ENCODE data around the gene PTPRR.
"Not testable (repeated sequence)": the region's sequence is repeated elsewhere in the genome, so short reads cannot be mapped to it uniquely, and the experiment has no call there.

PTPRR gene

DNA sequence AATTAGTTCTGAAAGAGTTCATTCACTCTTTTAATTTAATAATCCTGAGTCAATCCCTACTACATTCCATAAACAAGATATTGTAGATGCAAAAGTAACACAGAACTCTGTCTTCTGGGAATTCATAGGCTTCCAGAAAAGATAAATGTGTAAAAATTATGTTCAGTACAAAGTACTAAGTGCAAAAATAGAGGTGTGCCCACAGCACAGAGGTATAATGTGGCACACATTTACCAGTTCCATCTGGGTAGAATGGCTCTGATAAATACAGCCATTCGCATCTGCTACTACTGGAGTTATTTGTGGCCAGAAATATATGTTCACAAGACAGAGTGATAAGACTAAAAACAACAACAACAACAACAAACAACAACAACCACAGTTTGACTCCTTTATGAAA lies 171.7 kb downstream of the PTPRR start:
- intact Hi-C loops (cut with micrococcal nuclease), result no loop called here
- Mint-ChIP-seq H3K27ac (no peak overlapping the region), H3K27me3 (no peaks in the 10 kb centered on the region), H3K36me3 (ENCODE audit: low read depth) (no peaks in the 10 kb centered on the region), H3K9me3 (no peaks in the 10 kb centered on the region), H3K4me3 (no peak overlapping the region), H3K4me1 (ENCODE audit: low read depth) (no peaks in the 10 kb centered on the region)

DNA sequence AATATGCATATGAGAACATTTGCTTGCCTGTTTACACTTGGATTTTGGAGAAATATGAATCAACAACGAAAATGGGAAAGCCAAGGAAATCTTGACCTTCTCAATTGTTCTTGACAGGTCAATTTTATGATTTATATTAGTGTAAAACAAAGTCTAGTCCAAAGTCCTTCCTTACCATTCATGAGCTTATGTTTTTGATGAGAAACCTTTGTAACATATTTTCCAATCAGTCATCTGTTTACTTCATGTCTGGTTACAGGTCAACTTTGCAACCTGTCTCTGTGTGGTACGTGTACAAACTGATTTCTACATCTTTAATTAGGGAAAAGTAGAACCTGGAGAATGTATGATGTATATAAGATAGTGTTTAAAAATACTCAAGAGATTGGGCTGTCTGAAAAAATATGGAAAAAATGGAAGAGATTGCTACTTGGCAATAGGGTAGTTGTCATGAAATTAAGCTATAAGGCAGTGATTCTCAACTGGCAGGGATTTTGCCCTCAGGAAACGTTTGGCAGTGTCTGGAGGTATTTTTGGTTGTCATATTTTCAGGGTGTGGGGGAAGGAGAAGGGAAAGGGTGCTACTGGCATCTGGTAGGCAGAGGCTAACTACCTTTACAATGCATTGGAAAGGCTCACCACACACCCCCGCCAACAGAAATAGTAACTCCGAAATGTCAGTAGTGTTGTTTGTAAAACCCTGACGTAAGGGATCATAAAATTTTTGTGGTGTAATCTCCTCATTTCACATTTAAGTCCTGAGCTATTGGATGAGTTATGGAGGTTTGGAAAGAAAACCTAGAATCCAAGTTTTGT lies 172.9 kb downstream of the PTPRR start:
- Mint-ChIP-seq H3K27ac (no peak overlapping the region), H3K4me3 (no peak overlapping the region), H3K4me1 (ENCODE audit: low read depth) (no peaks in the 10 kb centered on the region), H3K27me3 (no peaks in the 10 kb centered on the region), H3K9me3 (no peaks in the 10 kb centered on the region), H3K36me3 (ENCODE audit: low read depth) (no peaks in the 10 kb centered on the region)
- intact Hi-C loops (cut with micrococcal nuclease), result no loop called here

DNA sequence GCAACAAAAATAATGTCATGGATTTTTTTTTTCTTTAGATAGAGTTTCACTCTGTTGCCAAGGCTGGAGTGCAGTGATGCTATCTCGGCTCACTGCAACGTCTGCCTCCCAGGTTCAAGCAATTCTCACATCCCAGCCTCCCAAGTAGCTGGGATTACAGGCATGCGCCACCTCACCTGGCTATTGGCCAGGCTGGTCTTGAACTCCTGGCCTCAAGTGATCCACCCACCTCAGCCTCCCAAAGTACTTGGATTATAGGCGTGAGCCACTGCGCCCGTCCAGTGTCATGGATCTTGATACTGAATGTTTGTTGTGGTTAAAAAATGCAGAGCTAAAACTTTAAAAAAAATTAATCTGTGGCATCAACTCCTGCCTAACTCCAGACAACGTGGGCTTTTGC lies 175.5 kb downstream of the PTPRR start:
- Mint-ChIP-seq H3K27me3 (no peaks in the 10 kb centered on the region), H3K9me3 (no peaks in the 10 kb centered on the region), H3K4me1 (ENCODE audit: low read depth) (no peaks in the 10 kb centered on the region), H3K4me3 (no peak overlapping the region), H3K36me3 (ENCODE audit: low read depth) (no peaks in the 10 kb centered on the region), H3K27ac (no peak overlapping the region)
- intact Hi-C loops (cut with micrococcal nuclease), result no loop called here

DNA sequence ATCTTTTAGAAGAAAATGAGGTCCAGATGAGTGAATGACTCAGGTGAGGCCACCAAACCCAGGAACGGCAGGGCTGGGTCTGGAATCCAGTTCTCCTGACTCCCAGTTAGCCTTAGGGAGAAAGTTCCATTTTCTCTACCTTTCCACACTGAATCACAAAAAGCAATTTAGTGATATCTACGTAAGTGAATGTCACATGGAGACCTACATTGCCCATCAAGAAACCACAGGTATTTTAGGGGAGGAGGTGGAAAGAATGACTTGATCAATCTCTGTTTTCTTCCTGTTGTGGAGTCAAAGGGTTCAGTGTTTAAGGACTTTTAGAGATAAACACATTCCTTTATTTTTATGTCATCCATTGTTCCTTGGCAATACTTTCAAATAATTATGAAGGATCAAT lies 176.4 kb downstream of the PTPRR start:
- Mint-ChIP-seq H3K4me3 (no peak overlapping the region), H3K4me1 (ENCODE audit: low read depth) (no peaks in the 10 kb centered on the region), H3K9me3 (no peaks in the 10 kb centered on the region), H3K27ac (no peak overlapping the region), H3K36me3 (ENCODE audit: low read depth) (no peaks in the 10 kb centered on the region), H3K27me3 (no peaks in the 10 kb centered on the region)
- intact Hi-C loops (cut with micrococcal nuclease), result no loop called here

DNA sequence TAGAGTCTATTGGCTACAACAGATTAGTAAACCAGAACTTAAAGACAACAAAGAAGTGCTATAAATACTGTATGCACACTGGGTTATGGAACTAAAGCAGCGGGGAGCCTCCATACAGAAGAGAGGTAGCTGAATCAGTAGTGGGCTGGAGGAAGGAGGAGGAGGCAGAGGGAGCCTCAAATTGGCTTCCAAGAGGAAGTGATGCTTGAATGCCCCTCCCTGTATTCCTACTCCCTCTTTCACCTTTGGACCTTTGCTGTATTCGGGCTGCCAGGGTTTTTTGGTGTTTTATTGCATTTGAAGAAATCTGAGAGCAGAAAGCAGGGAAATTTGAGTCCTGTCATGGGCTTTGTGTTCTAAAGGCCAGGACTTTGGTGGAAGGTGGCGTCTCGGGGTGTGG lies 179.3 kb downstream of the PTPRR start:
- intact Hi-C loops (cut with micrococcal nuclease), result no loop called here
- Mint-ChIP-seq H3K4me3 (no peak overlapping the region), H3K27me3 (no peaks in the 10 kb centered on the region), H3K4me1 (ENCODE audit: low read depth) (no peaks in the 10 kb centered on the region), H3K36me3 (ENCODE audit: low read depth) (no peaks in the 10 kb centered on the region), H3K9me3 (no peaks in the 10 kb centered on the region), H3K27ac (no peak overlapping the region)

DNA sequence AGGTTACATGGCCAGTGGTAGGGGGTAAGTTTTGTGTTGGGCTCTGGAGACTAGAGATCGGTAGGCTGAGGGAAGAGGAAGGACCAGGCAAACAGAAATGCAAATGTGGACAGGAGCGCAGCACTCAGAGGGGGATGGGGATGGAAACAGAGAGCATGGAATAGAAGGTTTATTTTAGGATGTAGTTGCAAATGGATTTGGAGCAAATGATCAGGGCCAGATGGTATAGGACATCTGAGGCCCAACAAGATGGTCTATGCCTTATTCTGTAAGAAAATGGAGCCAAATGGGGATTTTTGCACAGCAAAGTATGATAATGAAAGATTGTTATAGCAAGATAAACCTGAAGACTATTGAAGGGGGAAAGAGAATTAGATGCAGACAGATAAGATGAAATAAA lies 180.8 kb downstream of the PTPRR start:
- Mint-ChIP-seq H3K27ac (no peak overlapping the region), H3K4me1 (ENCODE audit: low read depth) (no peaks in the 10 kb centered on the region), H3K9me3 (no peaks in the 10 kb centered on the region), H3K27me3 (no peaks in the 10 kb centered on the region), H3K36me3 (ENCODE audit: low read depth) (no peaks in the 10 kb centered on the region), H3K4me3 (no peak overlapping the region)
- intact Hi-C loops (cut with micrococcal nuclease), result loop anchor here (10.0 kb wide), 1 partner anchor 655 kb away; no protein-coding TSS in a partner anchor

DNA sequence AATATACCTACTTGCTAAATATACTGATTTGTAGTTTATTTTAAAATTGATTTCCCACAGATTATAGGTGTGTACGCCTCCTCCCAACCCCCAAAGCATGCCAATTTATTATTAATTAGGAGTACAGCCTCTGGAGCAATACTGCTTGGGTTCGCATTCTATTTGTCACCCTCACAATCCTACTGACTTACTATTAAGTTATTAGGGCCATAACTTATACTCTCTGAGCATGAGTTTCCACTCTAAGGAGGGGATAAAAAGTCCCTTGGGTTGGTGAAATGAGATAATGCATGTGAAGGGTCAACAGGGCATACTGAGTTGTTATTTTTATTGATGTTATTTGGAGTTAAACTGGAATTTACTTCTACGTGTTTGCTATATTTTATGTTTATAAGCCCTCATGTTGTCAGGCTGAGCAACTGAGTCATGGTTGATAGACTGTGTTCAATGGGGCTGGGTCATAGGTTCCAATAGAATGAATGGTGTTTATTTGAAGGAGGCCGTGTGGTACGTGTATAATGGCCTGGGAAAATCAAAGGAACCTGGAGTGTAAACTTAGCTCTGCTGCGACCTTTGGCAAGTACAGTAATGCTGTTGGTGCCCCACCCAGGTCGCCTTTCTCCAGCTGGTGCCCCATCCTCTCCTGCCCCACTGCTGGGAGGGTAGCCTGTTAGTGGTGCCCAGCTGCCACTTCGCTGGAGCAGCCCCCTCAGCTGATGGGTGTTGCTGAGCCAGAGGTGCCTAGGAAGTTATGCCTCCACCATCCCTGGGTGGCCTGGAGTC lies 184.0 kb downstream of the PTPRR start:
- H3K4me3 Mint-ChIP-seq, result no peak overlapping the region
- H3K9me3 Mint-ChIP-seq, result no peaks in the 10 kb centered on the region
- H3K27me3 Mint-ChIP-seq, result no peaks in the 10 kb centered on the region
- H3K4me1 Mint-ChIP-seq (ENCODE audit: low read depth), result no peaks in the 10 kb centered on the region
- H3K36me3 Mint-ChIP-seq (ENCODE audit: low read depth), result no peaks in the 10 kb centered on the region
- H3K27ac Mint-ChIP-seq, result no peak overlapping the region
- intact Hi-C loops (cut with micrococcal nuclease), result loop anchor here (10.0 kb wide), 1 partner anchor 658 kb away; no protein-coding TSS in a partner anchor

DNA sequence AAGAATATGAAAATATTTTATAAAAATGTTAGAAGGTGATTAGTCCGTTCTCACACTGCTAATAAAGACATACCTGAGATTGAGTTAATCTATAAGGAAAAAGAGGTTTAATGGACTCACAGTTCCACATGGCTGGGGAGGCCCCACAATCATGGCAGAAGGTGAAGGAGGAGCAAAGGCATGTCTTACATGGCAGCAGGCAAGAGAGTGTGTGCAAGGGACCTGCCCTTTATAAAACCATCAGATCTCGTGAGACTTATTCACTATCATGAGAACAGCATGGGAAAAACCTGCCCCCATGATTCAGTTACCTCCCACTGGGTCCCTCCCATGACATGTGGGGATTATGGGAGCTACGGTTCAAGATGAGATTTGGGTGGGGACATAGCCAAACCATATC lies 185.3 kb downstream of the PTPRR start:
- H3K27me3 Mint-ChIP-seq; H3K4me1 Mint-ChIP-seq (ENCODE audit: low read depth); H3K36me3 Mint-ChIP-seq (ENCODE audit: low read depth); H3K9me3 Mint-ChIP-seq; H3K4me3 Mint-ChIP-seq; H3K27ac Mint-ChIP-seq: not testable (repeated sequence)
- intact Hi-C loops (cut with micrococcal nuclease), result loop anchor here (10.0 kb wide), 1 partner anchor 660 kb away; no protein-coding TSS in a partner anchor

DNA sequence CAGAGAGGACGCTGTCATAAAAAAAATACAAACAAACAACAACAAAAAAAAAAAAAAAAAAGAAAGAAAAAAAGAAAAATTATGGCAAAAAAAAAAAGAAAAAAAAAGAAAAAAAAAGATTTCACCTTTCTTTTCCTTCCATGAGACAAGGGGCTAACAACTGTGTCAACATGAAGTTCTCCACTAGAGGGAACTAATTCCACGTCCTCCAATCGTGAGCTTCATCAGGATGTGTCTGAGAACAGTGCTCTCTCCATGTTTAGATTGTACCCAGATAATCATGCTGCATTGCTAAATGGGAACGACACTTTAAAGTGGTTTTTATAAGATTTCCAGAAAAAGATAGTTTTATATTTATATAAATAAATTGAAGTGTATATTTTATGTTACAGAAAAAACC lies 187.2 kb downstream of the PTPRR start:
- Mint-ChIP-seq H3K27me3 (no peaks in the 10 kb centered on the region), H3K27ac (no peak overlapping the region)

DNA sequence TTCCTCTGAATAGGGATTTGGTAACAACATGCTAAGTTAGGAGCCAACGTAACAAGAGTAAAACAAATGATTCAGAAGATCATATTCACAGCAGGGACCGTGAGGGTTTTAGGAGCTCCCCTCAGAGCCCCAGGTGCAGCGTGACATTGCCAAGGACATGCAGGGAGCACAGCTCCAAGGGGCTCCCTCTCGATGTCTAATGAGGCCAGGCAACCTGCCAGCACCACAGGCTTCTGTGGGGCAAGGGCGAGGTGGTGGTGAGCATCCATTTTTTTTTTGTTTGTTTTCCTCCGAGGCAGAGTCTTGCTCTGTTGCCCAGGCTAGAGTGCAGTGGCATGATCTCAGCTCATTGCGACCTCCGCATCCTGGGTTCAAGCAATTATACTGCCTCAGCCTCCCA lies 188.3 kb downstream of the PTPRR start:
- intact Hi-C loops (cut with micrococcal nuclease), result loop anchor here (5.0 to 10.0 kb wide), 2 partner anchors 140 to 663 kb away; no protein-coding TSS in a partner anchor
- H3K27me3 Mint-ChIP-seq, result no peaks in the 10 kb centered on the region

More for the DNA sequence above, 187.2 kb downstream of the PTPRR start:
- H3K4me1 Mint-ChIP-seq (ENCODE audit: low read depth), result no peaks in the 10 kb centered on the region
- intact Hi-C loops (cut with micrococcal nuclease), result loop anchor here (5.0 to 10.0 kb wide), 2 partner anchors 141 to 661 kb away; no protein-coding TSS in a partner anchor
- no peak overlapping the region for H3K4me3 Mint-ChIP-seq
- H3K36me3 Mint-ChIP-seq (ENCODE audit: low read depth), result no peaks in the 10 kb centered on the region
- no peaks in the 10 kb centered on the region for H3K9me3 Mint-ChIP-seq

DNA sequence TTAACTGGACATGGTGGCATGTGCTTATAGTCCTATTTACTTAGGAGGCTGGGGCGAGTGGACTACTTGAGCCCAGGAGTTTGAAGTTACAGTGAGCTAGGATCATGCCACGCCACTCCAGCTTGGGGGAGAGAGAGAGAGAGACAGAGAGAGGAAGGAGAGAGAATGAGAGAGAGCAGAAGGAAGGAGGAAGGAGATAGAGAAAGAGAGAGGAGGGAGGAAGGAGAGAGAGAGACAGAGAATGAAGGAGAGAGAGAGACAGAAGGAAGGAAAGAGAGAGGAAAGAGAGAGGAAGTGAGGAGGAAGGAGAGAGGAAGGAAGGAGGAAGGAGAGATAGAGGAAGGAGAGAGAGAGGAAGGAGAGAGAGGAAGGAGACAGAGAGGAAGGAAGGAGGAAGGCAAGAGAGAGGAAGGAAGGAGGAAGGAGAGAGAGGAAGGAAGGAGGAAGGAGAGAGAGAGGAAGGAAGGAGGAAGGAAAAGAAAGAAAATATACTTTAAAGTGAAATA lies 189.8 kb downstream of the PTPRR start:
- Mint-ChIP-seq H3K4me1 (ENCODE audit: low read depth) (no peaks in the 10 kb centered on the region), H3K9me3 (no peaks in the 10 kb centered on the region), H3K36me3 (ENCODE audit: low read depth) (no peaks in the 10 kb centered on the region), H3K27ac (no peak overlapping the region), H3K4me3 (no peak overlapping the region), H3K27me3 (no peaks in the 10 kb centered on the region)
- intact Hi-C loops (cut with micrococcal nuclease), result loop anchor here (5.0 to 10.0 kb wide), 2 partner anchors 138 to 664 kb away; no protein-coding TSS in a partner anchor

More for the DNA sequence above, 188.3 kb downstream of the PTPRR start:
- H3K9me3 Mint-ChIP-seq, result no peaks in the 10 kb centered on the region
- no peaks in the 10 kb centered on the region for H3K4me1 Mint-ChIP-seq (ENCODE audit: low read depth)
- H3K27ac Mint-ChIP-seq, result no peak overlapping the region
- no peak overlapping the region for H3K4me3 Mint-ChIP-seq
- H3K36me3 Mint-ChIP-seq (ENCODE audit: low read depth), result no peaks in the 10 kb centered on the region

DNA sequence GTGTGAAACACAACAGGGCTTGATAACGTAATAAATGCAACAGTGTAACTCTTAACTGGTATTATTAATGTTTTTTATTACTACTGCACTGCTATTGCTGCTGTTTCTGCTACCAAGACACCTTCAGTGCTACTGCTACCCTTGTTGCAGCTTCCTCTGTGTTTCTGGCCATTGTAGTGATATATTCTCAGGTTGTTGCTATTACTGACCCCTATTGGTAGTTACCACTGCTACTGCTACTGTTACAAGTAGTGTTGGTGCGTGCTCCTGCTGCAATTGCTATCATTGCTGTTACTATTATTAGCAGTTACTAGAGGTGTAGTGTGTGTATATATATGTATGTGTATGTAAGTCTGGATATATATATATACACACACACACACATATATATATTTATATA lies 196.1 kb downstream of the PTPRR start:
- H3K9me3 Mint-ChIP-seq, result no peaks in the 10 kb centered on the region
- H3K27ac Mint-ChIP-seq, result no peak overlapping the region
- H3K4me1 Mint-ChIP-seq (ENCODE audit: low read depth), result no peaks in the 10 kb centered on the region
- H3K4me3 Mint-ChIP-seq, result no peak overlapping the region
- intact Hi-C loops (cut with micrococcal nuclease), result loop anchor here (5.0 kb wide), 1 partner anchor 847 kb away; no protein-coding TSS in a partner anchor
- no peaks in the 10 kb centered on the region for H3K36me3 Mint-ChIP-seq (ENCODE audit: low read depth)
- peaks cover 8% of the 10 kb centered on the region for H3K27me3 Mint-ChIP-seq

DNA sequence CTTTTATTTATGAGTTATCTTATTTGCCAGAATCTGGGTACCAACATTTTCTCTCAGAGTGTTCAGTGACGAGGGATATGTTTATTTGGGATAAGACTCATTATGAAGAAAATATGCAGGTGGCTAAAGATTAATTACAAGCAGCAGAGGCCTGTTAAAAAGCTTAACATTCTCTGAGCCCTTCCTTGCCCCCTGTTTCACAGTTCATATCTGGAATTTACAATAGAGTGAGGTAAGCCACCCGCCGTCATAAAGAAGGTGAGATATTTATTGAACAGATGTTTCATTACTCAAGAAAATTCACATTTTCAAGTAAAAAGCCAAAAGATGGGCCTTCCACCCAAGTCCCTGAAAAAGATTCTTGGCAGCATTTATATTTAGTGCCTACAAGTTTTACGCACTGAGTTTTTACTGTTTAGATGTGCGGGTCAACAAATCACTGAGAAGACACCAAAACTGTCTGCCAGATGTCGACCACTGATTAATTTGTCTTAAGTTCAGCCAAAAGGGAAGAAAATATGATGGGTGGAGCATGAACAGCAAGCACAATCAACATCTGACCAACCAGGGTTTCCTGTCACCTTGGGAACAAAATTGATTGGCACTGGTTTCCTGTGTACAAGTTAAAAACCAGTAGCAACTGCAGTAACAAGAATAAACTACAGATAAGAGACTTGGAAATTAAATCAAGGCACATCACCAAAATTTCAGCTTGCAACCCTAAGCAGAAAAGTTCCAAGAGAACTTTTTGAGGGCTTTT lies 197.8 kb downstream of the PTPRR start:
- intact Hi-C loops (cut with micrococcal nuclease), result loop anchor here (5.0 kb wide), 1 partner anchor 845 kb away; no protein-coding TSS in a partner anchor
- H3K27me3 Mint-ChIP-seq, result peaks cover 16% of the 10 kb centered on the region
- no peak overlapping the region for H3K4me3 Mint-ChIP-seq
- H3K9me3 Mint-ChIP-seq, result no peaks in the 10 kb centered on the region
- no peaks in the 10 kb centered on the region for H3K36me3 Mint-ChIP-seq (ENCODE audit: low read depth)
- no peak overlapping the region for H3K27ac Mint-ChIP-seq
- no peaks in the 10 kb centered on the region for H3K4me1 Mint-ChIP-seq (ENCODE audit: low read depth)
